Neural cell (in vitro differentiated cells): Measurements from ENCODE around the gene NRAS. TPM values are rescaled to one million over a fixed set of nuclear protein-coding genes. Genes with fewer than 3 reads are reported as not detected.

Source experiments
- H2AFZ ChIP-seq: fragments of 200-600, 300-800 bp; sonication (generic), shearing (Covaris generic); 2 replicates; pipeline ENCODE4 v1.6.0; 2014; ENCODE audit warnings: low read depth, mild to moderate bottlenecking, antibody characterized with exemption, low read length, moderate library complexity
- H3F3A ChIP-seq: fragments of 200-600 bp; shearing (Covaris generic); 2 replicates; pipeline ENCODE4 v1.6.1; 2016; ENCODE audit warnings: mild to moderate bottlenecking, moderate library complexity, mixed read lengths, antibody characterized with exemption, low read length; ENCODE audit not compliant: insufficient read depth, poor library complexity, severe bottlenecking
- H3K27ac ChIP-seq: fragments of 200-600, 300-800 bp; sonication (generic), shearing (Covaris generic); 2 replicates; pipeline ENCODE4 v1.5.1; 2014; ENCODE audit warnings: mild to moderate bottlenecking, low read length, moderate library complexity
- H3K27me3 ChIP-seq: fragments of 300-800, 200-600 bp; sonication (generic), shearing (Covaris generic); 2 replicates; pipeline ENCODE4 v1.6.0; 2014; ENCODE audit warnings: mild to moderate bottlenecking, low read depth, low read length, moderate library complexity; ENCODE audit not compliant: insufficient read depth
- H3K36me3 ChIP-seq: fragments of 300-800, 200-600 bp; sonication (generic), shearing (Covaris generic); 2 replicates; pipeline ENCODE4 v1.5.1; 2014; ENCODE audit warnings: mild to moderate bottlenecking, antibody characterized with exemption, low read length, moderate library complexity; ENCODE audit not compliant: insufficient read depth
- H3K4me2 ChIP-seq: fragments of 300-800, 200-600 bp; sonication (generic), shearing (Covaris generic); 2 replicates; pipeline ENCODE4 v1.6.0; 2014; ENCODE audit warnings: mild to moderate bottlenecking, low read length
- H3K4me3 ChIP-seq: fragments of 300-800, 200-600 bp; sonication (generic), shearing (Covaris generic); 2 replicates; pipeline ENCODE4 v1.5.1; 2014; ENCODE audit warnings: mild to moderate bottlenecking, low read length, moderate library complexity
- H3K79me2 ChIP-seq: fragments of 200-600 bp; shearing (Covaris generic); replicated peaks from 2 replicates; pipeline ENCODE4 v1.6.0; 2014; ENCODE audit warnings: mild to moderate bottlenecking, low read length, moderate library complexity; ENCODE audit not compliant: insufficient read depth
- H3K9ac ChIP-seq: fragments of 300-800, 200-600 bp; sonication (generic), shearing (Covaris generic); 2 replicates; pipeline ENCODE4 v1.6.1; 2016; ENCODE audit warnings: mild to moderate bottlenecking, low read length, mixed read lengths
- H3K9me2 ChIP-seq: fragments of 200-600 bp; shearing (Covaris generic); 2 replicates; pipeline ENCODE4 v1.6.1; 2016; ENCODE audit warnings: mild to moderate bottlenecking, low read length, mixed read lengths; ENCODE audit not compliant: insufficient read depth
- H3K9me3 ChIP-seq: fragments of 200-600, 300-800 bp; sonication (generic), shearing (Covaris generic); 2 replicates; pipeline ENCODE4 v1.6.1; 2016; ENCODE audit warnings: mild to moderate bottlenecking, mixed run types, low read length, moderate library complexity, mixed read lengths
- H4K20me1 ChIP-seq: fragments of 200-600 bp; shearing (Covaris generic); 2 replicates; pipeline ENCODE4 v1.6.1; 2016; ENCODE audit warnings: mild to moderate bottlenecking, mixed run types; ENCODE audit not compliant: insufficient read depth
- EP300 ChIP-seq: fragments of 450-650 bp; conservative IDR thresholded peaks from 2 replicates; pipeline ENCODE4 v1.6.1; 2014; ENCODE audit warnings: antibody characterized with exemption, mild to moderate bottlenecking, moderate library complexity; ENCODE audit not compliant: poor library complexity, severe bottlenecking
- EZH2 ChIP-seq: fragments of 200-600, 300-800 bp; shearing (Covaris generic), sonication (generic); IDR thresholded peaks from 2 replicates; pipeline ENCODE4 v1.6.1; 2014; ENCODE audit warnings: antibody characterized with exemption, low read length, borderline replicate concordance, mild to moderate bottlenecking; ENCODE audit not compliant: insufficient read depth, poor library complexity, severe bottlenecking
- MXI1 ChIP-seq: fragments of 450-650 bp; conservative IDR thresholded peaks from 2 replicates; pipeline ENCODE4 v1.6.1; 2014; ENCODE audit warnings: antibody characterized with exemption, mild to moderate bottlenecking; ENCODE audit not compliant: poor library complexity, severe bottlenecking
- POLR2AphosphoS5 ChIP-seq: IDR thresholded peaks from 2 replicates; pipeline ENCODE4 v1.6.1; 2012
- RAD21 ChIP-seq: fragments of 450-650 bp; conservative IDR thresholded peaks from 2 replicates; pipeline ENCODE4 v1.6.1; 2014; ENCODE audit warnings: antibody characterized with exemption, mild to moderate bottlenecking, moderate library complexity
- SMC3 ChIP-seq: fragments of 450-650 bp; conservative IDR thresholded peaks from 2 replicates; pipeline ENCODE4 v1.6.1; 2014; ENCODE audit warnings: antibody characterized with exemption, mild to moderate bottlenecking, moderate library complexity; ENCODE audit not compliant: poor library complexity
- TAF1 ChIP-seq: IDR thresholded peaks from 2 replicates; pipeline ENCODE4 v1.6.1; 2012; ENCODE audit warnings: low read depth
- polyA plus RNA-seq: library from polyadenylated mRNA; depleted of rRNA; stranded (reverse); fragments of >200 nt; gene quantifications from 2 replicates; pipeline ENCODE4 v1.2.3, GENCODE V29; 2014
- TF ChIP-seq, protein P1 (sequence below): IDR thresholded peaks from 2 replicates; pipeline ENCODE4 v1.6.1; 2012; ENCODE audit warnings: borderline replicate concordance
- TF ChIP-seq, protein P2 (sequence below): fragments of 450-650 bp; IDR thresholded peaks from 2 replicates; pipeline ENCODE4 v1.5.1; 2014; ENCODE audit warnings: antibody characterized with exemption, mild to moderate bottlenecking, moderate library complexity; ENCODE audit not compliant: poor library complexity, severe bottlenecking

NRAS gene
- polyA plus RNA-seq, 1 donor from 2014 or later: 56.5 TPM

DNA sequence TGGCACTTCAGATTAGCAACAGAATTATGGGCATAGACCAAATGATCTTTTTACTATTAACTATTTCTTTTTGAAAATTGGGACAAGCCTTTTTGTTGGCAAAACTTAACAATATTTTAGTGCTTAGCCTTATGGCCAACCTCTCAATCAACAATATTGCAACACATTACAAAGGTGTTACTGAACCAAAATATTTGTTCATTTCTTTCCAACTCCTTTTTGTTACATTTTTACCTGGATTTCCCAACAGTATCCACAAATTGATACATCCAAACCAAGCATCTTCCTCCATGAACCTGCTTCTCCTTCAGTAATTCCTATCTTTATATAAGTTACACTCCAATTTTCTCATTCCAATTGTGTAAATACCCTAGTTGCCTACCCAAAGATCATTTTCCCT is 19.8 kb downstream of the NRAS start:
- no peaks in the 10 kb centered on the region for H3F3A ChIP-seq
- no peaks in the 10 kb centered on the region for H3K36me3 ChIP-seq
- no peaks in the 10 kb centered on the region for H3K79me2 ChIP-seq
- no peaks in the 10 kb centered on the region for H3K9me2 ChIP-seq
- no peak for TF ChIP-seq POLR2AphosphoS5
- TF ChIP-seq, protein P1, sequence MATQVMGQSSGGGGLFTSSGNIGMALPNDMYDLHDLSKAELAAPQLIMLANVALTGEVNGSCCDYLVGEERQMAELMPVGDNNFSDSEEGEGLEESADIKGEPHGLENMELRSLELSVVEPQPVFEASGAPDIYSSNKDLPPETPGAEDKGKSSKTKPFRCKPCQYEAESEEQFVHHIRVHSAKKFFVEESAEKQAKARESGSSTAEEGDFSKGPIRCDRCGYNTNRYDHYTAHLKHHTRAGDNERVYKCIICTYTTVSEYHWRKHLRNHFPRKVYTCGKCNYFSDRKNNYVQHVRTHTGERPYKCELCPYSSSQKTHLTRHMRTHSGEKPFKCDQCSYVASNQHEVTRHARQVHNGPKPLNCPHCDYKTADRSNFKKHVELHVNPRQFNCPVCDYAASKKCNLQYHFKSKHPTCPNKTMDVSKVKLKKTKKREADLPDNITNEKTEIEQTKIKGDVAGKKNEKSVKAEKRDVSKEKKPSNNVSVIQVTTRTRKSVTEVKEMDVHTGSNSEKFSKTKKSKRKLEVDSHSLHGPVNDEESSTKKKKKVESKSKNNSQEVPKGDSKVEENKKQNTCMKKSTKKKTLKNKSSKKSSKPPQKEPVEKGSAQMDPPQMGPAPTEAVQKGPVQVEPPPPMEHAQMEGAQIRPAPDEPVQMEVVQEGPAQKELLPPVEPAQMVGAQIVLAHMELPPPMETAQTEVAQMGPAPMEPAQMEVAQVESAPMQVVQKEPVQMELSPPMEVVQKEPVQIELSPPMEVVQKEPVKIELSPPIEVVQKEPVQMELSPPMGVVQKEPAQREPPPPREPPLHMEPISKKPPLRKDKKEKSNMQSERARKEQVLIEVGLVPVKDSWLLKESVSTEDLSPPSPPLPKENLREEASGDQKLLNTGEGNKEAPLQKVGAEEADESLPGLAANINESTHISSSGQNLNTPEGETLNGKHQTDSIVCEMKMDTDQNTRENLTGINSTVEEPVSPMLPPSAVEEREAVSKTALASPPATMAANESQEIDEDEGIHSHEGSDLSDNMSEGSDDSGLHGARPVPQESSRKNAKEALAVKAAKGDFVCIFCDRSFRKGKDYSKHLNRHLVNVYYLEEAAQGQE: no peak
- no peak for TF ChIP-seq SMC3
- TF ChIP-seq EP300: no peak
- TF ChIP-seq MXI1: no peak
- TF ChIP-seq, protein P2, sequence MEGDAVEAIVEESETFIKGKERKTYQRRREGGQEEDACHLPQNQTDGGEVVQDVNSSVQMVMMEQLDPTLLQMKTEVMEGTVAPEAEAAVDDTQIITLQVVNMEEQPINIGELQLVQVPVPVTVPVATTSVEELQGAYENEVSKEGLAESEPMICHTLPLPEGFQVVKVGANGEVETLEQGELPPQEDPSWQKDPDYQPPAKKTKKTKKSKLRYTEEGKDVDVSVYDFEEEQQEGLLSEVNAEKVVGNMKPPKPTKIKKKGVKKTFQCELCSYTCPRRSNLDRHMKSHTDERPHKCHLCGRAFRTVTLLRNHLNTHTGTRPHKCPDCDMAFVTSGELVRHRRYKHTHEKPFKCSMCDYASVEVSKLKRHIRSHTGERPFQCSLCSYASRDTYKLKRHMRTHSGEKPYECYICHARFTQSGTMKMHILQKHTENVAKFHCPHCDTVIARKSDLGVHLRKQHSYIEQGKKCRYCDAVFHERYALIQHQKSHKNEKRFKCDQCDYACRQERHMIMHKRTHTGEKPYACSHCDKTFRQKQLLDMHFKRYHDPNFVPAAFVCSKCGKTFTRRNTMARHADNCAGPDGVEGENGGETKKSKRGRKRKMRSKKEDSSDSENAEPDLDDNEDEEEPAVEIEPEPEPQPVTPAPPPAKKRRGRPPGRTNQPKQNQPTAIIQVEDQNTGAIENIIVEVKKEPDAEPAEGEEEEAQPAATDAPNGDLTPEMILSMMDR: no peak
- no peak for TF ChIP-seq EZH2
- TF ChIP-seq RAD21: no peak
- no peak for TF ChIP-seq TAF1
- no peak overlapping the region for H2AFZ ChIP-seq
- H3K27ac ChIP-seq: no peak overlapping the region
- no peak overlapping the region for H3K4me3 ChIP-seq
- H4K20me1 ChIP-seq: no peaks in the 10 kb centered on the region
- no peak overlapping the region for H3K4me2 ChIP-seq
- H3K9ac ChIP-seq: no peak overlapping the region
- H3K9me3 ChIP-seq: no peaks in the 10 kb centered on the region
- no peaks in the 10 kb centered on the region for H3K27me3 ChIP-seq

DNA sequence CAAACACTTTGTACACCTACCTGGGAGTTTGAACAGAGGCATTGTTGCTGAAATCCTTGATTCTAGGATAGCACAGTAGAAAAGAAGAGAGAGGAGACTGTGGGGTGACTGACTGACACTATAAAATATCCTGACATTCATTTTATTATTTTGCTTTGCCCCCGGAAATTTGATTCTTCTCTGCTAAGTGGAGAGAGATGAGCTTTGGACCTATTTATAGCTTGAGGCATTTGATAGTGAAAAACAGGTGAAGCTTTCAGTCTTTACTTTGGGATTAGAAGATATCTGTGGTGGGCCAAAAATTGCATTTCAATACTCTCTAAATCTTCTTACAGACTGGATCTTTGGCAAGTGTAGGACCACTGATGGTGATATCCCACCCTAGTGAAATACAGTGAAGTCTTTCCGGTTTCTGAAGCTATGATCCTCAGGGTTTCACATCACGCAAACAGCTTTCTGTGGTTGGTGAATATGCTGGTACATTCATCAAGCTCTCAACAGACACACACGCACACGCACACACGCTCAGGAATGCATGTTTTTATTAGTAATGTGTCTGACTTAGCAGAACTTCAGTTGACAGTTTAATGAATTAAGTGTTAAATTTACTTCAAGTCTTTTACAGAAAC is 21.0 kb downstream of the NRAS start, which contains the start of gene AMPD1:
AMPD1 (minus strand) TSS at position 117 of the 629 bp plus-strand sequence; CDS start at position 42, 75 bp downstream.
- Histone ChIP-seq H3K9ac (no peak within 1 kb of the TSS), H3K27me3 (no peaks in the 10 kb centered on the region), H3K9me3 (no peaks in the 10 kb centered on the region), H3F3A (no peaks in the 10 kb centered on the region), H3K4me2 (no peak within 1 kb of the TSS), H3K9me2 (no peaks in the 10 kb centered on the region), H3K4me3 (no peak within 1 kb of the TSS), H3K27ac (no peak within 1 kb of the TSS), H3K36me3 (no peaks in the 10 kb centered on the region), H4K20me1 (no peaks in the 10 kb centered on the region), H2AFZ (no peak within 1 kb of the TSS), H3K79me2 (no peaks in the 10 kb centered on the region)
- TF ChIP-seq, protein P1: no peak
- TF ChIP-seq MXI1 (no peak), TAF1 (no peak), SMC3 (no peak), EP300 (no peak), EZH2 (no peak), POLR2AphosphoS5 (no peak), RAD21 (no peak)
- TF ChIP-seq, protein P2: no peak
